Bronchial epithelial cell (primary cell): ENCODE data around the gene PLEKHJ1. TPM values are rescaled to one million over a fixed set of nuclear protein-coding genes. Genes with fewer than 3 reads are reported as not detected.

Experiments used
- DNase-seq: peaks from one replicate; pipeline ENCODE4 v3.0.0-alpha.2; 2010; ENCODE audit warnings: low read depth
- FAIRE-seq: peaks from 2 replicates; lab custom pipeline; 2011; peaks lifted over from hg19 to GRCh38; lab: Jason Lieb, UNC
- H3K27me3 ChIP-seq: 2 replicates; pipeline ENCODE4 v1.5.1; 2011; ENCODE audit warnings: low read length; ENCODE audit not compliant: control insufficient read depth, insufficient read depth
- H3K36me3 ChIP-seq: 2 replicates; pipeline ENCODE4 v1.5.1; 2011; ENCODE audit warnings: low read length; ENCODE audit not compliant: control insufficient read depth, insufficient read depth
- H3K4me3 ChIP-seq: 2 replicates; pipeline ENCODE4 v1.5.1; 2011; ENCODE audit warnings: mild to moderate bottlenecking, low read depth, low read length, control low read depth
- CTCF ChIP-seq: IDR thresholded peaks from 2 replicates; pipeline ENCODE4 v1.5.1; 2011; ENCODE audit warnings: mild to moderate bottlenecking, moderate library complexity, low read length, control low read depth, inconsistent platforms; ENCODE audit not compliant: insufficient read depth, severe bottlenecking
- total RNA-seq: library from RNA; depleted of rRNA; stranded (reverse); fragments of >200 nt; gene quantifications from 2 replicates; pipeline ENCODE4 v1.2.1, GENCODE V29; 2014

PLEKHJ1 gene
- total RNA-seq, 1 donor from 2014 or later, result 59.8 TPM

DNA sequence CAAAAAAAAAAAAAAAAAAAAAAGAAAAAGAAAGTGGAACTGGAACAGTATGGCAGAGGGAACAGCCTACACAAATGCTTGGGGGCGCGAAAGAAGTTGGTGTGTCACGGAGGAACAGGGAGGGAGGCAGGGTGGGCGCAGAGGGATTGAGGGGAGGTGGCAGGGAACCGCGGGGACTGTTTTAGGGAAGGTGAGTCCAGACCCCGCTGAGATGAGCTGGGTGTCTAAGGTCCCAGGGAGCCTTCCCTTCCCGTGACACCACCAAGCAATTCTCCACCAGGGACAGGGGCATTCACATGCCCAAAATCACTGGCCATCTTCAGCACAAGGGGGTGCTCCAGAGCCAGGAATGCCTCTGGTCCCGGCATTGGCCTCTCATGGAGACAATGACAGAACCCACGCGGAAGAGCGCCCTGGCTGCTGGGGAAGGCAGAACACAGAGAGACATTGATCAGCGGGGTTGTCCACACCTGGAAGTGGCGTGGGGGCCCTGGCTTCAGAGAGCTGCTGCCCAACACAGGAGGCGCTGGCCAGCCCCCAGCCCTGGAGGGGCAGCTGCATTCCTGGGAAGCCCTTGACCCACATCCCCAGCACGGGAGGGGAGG lies 38.9 kb upstream of the PLEKHJ1 start:
- H3K36me3 ChIP-seq, result peaks cover 17% of the 10 kb centered on the region
- peak; percentile 72 for TF ChIP-seq CTCF
- DNase-seq (peak; percentile 21), FAIRE-seq (no peak)
- H3K27me3 ChIP-seq, result no peaks in the 10 kb centered on the region
- no peak overlapping the region for H3K4me3 ChIP-seq

DNA sequence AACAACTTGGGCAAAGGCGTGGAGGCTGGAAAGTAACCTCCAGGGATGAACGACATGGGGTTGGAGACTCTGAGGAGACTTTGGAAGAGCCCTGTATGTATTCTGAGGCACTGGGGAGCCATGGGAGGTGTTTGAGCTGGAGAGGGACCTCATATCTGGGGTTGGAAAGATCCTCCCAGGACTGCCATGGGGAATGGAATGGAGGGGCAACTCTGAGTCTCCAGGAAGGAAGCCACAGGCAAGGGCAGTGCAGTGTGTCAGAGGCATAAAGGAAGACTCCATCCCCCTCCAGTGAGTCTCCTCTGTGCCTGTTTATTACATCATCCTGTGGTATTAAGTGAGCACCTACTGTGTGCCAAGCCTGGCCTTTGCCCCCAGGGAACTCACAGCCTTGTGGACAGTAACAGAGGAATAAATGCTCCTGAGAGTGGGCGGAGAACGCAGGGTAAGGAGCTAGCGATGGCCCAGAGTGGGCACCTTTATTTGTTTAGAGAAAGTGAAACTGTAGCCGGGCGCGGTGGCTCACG lies 38.1 kb upstream of the PLEKHJ1 start:
- Histone ChIP-seq H3K27me3 (no peaks in the 10 kb centered on the region), H3K36me3 (peaks cover 17% of the 10 kb centered on the region), H3K4me3 (no peak overlapping the region)
- DNase-seq (no peak), FAIRE-seq (no peak)
- TF ChIP-seq CTCF, result no peak

DNA sequence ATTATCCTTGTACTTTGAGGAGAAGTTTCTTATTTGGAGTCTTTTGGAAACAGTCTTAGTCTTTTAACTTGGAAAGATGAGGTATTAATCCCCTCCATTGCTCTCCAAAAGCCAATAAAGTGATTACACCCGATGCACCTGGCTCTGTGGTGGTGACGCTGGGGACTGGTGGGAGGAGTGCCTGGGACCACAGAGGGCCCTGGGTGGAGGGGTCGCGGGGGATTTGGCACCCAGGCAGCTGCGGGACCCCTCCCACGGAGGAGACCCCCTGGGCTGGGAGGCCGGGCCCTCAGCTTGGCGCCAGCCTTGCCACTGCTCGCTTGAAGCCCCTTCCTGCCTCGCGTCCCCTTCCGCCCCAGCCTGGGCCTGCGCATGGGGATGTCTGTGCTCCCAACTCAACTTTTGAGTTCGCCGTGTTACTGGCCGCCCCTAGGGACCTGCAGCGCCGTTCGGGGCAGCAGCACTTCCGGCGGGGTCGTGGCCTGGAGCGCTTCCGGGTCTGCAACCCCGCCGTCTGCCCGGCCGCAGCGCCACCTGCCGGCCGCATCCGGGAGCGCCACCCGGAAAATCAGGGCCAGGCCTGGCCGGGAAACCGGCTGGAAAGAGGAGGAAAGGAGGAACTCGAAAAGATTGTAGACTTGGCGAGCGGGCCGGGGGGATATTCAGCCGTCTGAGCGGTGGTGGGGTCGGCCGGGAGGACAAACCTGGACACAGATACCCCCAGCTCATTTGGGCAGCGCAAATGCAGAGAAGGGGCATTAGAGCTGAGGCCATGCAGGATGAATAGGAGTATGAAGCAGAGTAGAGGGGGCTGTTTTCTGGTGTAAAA lies 37.4 kb upstream of the PLEKHJ1 start:
- FAIRE-seq (no peak), DNase-seq (peak; percentile 20)
- Histone ChIP-seq H3K36me3 (peaks cover 17% of the 10 kb centered on the region), H3K4me3 (no peak overlapping the region), H3K27me3 (no peaks in the 10 kb centered on the region)
- peak; percentile 92 for TF ChIP-seq CTCF

DNA sequence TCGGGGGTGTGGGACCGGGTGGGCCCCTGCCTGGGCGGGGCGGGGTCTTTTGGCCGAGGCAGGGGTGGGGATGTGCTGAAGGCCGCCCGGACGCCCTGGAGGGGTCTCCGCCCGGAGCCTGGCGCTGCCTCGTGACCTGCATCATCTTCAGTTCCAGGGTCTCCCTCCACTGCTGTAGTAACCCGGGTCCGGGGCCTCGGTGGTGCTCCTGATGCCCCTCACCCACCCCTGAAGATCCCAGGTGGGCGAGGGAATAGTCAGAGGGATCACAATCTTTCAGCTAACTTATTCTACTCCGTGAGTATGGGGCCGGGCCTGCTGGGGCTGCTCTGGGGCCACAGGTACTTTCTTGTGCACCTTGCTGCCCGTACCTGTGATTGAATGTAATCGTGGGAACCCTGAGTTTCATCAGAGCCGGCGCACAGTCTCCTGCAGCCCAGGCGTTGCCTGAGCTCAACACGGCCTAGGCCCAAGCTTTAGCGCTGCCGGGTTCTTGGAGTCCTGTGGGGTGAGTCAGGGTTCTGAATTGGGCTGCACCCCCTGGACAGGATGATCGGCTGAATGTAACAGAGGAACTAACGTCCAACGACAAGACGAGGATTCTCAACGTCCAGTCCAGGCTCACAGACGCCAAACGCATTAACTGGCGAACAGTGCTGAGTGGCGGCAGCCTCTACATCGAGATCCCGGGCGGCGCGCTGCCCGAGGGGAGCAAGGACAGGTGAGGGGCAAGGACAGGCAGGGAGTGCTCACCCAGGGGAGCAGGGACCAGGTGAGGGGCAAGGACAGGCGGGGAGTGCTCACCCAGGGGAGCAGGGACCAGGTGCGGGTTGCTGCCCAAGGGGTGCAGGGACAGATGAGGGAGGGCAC lies 35.3 kb upstream of the PLEKHJ1 start:
- FAIRE-seq, result no peak
- peaks cover 17% of the 10 kb centered on the region for H3K36me3 ChIP-seq
- peak overlapping the region; percentile 99 for H3K4me3 ChIP-seq
- no peak for TF ChIP-seq CTCF
- H3K27me3 ChIP-seq, result no peaks in the 10 kb centered on the region
- peak; percentile 46 for DNase-seq

- no peak for FAIRE-seq
Observed at GRCh38 chr19:2270423-2271233, 34.5 kb upstream of the PLEKHJ1 start.

More at GRCh38 chr19:2270423-2271233, 34.5 kb upstream of the PLEKHJ1 start:
- Histone ChIP-seq H3K36me3 (peaks cover 17% of the 10 kb centered on the region), H3K27me3 (no peaks in the 10 kb centered on the region), H3K4me3 (peak overlapping the region; percentile 99)
- DNase-seq, result peak; percentile 47
- TF ChIP-seq CTCF, result no peak
